WTC11 (cell line): Measurements from ENCODE around the gene GRIA4. TPM values are rescaled to one million over a fixed set of nuclear protein-coding genes. Genes with fewer than 3 reads are reported as not detected.

Experiments
- ATAC-seq: fragments of 200-7000 bp; cut with Tn5 transposase; 2 replicates; pipeline ENCODE4 v1.10.0; 2021; ENCODE audit warnings: mild to moderate bottlenecking, moderate library complexity
- CTCF ChIA-PET: fragments of 300-600 bp; sonication (Branson Sonifier 250); formaldehyde crosslinking; loops from one replicate; lab custom pipeline; 2021; ENCODE audit warnings: antibody characterized with exemption; lab: Charles Lee
- POLR2A ChIA-PET: fragments of 350-600 bp; sonication (Branson Sonifier 250); formaldehyde crosslinking; loops from one replicate; lab custom pipeline; 2021; ENCODE audit warnings: antibody characterized with exemption; lab: Charles Lee
- DNase-seq: peaks from one replicate; pipeline ENCODE4 v3.0.0; 2021; ENCODE audit warnings: low spot score
- H3K27ac Mint-ChIP-seq: 2 replicates; pipeline ENCODE4 v1.8.0; 2021; ENCODE audit warnings: mixed read lengths
- H3K27me3 Mint-ChIP-seq: 2 replicates; pipeline ENCODE4 v1.8.0; 2021; ENCODE audit warnings: low read depth, mild to moderate bottlenecking, moderate library complexity, mixed read lengths
- H3K36me3 Mint-ChIP-seq: 2 replicates; pipeline ENCODE4 v1.8.0; 2021; ENCODE audit warnings: mixed read lengths
- H3K4me1 Mint-ChIP-seq: 2 replicates; pipeline ENCODE4 v1.8.0; 2022; ENCODE audit warnings: mixed read lengths
- H3K4me3 Mint-ChIP-seq: 2 replicates; pipeline ENCODE4 v1.8.0; 2021; ENCODE audit warnings: mild to moderate bottlenecking, moderate library complexity, mixed read lengths
- H3K9me3 Mint-ChIP-seq: 2 replicates; pipeline ENCODE4 v1.8.0; 2021; ENCODE audit warnings: mixed read lengths
- ATF2 ChIP-seq: sonication (generic); formaldehyde crosslinking; IDR thresholded peaks from 2 replicates; pipeline ENCODE4 v1.8.1; 2022; ENCODE audit warnings: low read depth, missing genetic modification reagents, borderline replicate concordance
- ATF3 ChIP-seq: sonication (generic); formaldehyde crosslinking; conservative IDR thresholded peaks from 2 replicates; pipeline ENCODE4 v1.8.1; 2022; ENCODE audit warnings: mild to moderate bottlenecking, missing genetic modification reagents
- CREM ChIP-seq: sonication (generic); formaldehyde crosslinking; IDR thresholded peaks from 2 replicates; pipeline ENCODE4 v1.8.1; 2022; ENCODE audit warnings: mild to moderate bottlenecking, missing genetic modification reagents, moderate library complexity
- ESRRA ChIP-seq: sonication (generic); formaldehyde crosslinking; IDR thresholded peaks from 2 replicates; pipeline ENCODE4 v1.8.1; 2022; ENCODE audit warnings: mild to moderate bottlenecking, missing genetic modification reagents, borderline replicate concordance
- FOXJ3 ChIP-seq: sonication (generic); formaldehyde crosslinking; IDR thresholded peaks from 2 replicates; pipeline ENCODE4 v1.9.0; 2021; ENCODE audit warnings: missing genetic modification reagents, mild to moderate bottlenecking, borderline replicate concordance
- GABPB1 ChIP-seq: sonication (generic); formaldehyde crosslinking; IDR thresholded peaks from 2 replicates; pipeline ENCODE4 v1.8.1; 2023; ENCODE audit warnings: mild to moderate bottlenecking, missing genetic modification reagents
- GRHL2 ChIP-seq: fragments of 250-450 bp; sonication (Bioruptor Pico); IDR thresholded peaks from 2 replicates; pipeline ENCODE4 v1.8.0; 2022; ENCODE audit warnings: mild to moderate bottlenecking, moderate library complexity; ENCODE audit not compliant: insufficient replicate concordance, severe bottlenecking
- GTF2I ChIP-seq: fragments of 250-450 bp; sonication (Bioruptor Pico); conservative IDR thresholded peaks from 2 replicates; pipeline ENCODE4 v1.4.0; 2021; ENCODE audit warnings: mild to moderate bottlenecking
- HMGA2 ChIP-seq: fragments of 250-450 bp; sonication (Bioruptor Pico); IDR thresholded peaks from 2 replicates; pipeline ENCODE4 v1.4.0; 2021; ENCODE audit warnings: mild to moderate bottlenecking, moderate library complexity
- HMGXB4 ChIP-seq: sonication (generic); formaldehyde crosslinking; IDR thresholded peaks from 2 replicates; pipeline ENCODE4 v1.8.1; 2023; ENCODE audit warnings: mild to moderate bottlenecking, moderate library complexity, missing genetic modification reagents
- JAZF1 ChIP-seq: fragments of 250-450 bp; sonication (Bioruptor Pico); IDR thresholded peaks from 2 replicates; pipeline ENCODE4 v1.9.0; 2021; ENCODE audit warnings: moderate library complexity, mild to moderate bottlenecking, inconsistent platforms
- MLX ChIP-seq: sonication (generic); formaldehyde crosslinking; IDR thresholded peaks from 2 replicates; pipeline ENCODE4 v1.8.1; 2023; ENCODE audit warnings: mild to moderate bottlenecking, missing genetic modification reagents, moderate library complexity
- NFYB ChIP-seq: sonication (generic); formaldehyde crosslinking; conservative IDR thresholded peaks from 2 replicates; pipeline ENCODE4 v1.8.0; 2022; ENCODE audit warnings: low read depth, missing genetic modification reagents
- NR1H2 ChIP-seq: sonication (generic); formaldehyde crosslinking; IDR thresholded peaks from 2 replicates; pipeline ENCODE4 v1.9.0; 2021; ENCODE audit warnings: mild to moderate bottlenecking, moderate library complexity, missing genetic modification reagents
- NR3C1 ChIP-seq: sonication (generic); formaldehyde crosslinking; conservative IDR thresholded peaks from 2 replicates; pipeline ENCODE4 v1.8.1; 2023; ENCODE audit warnings: low read depth, mild to moderate bottlenecking, missing genetic modification reagents
- OVOL2 ChIP-seq: fragments of 250-450 bp; sonication (Bioruptor Pico); IDR thresholded peaks from 2 replicates; pipeline ENCODE4 v1.9.0; 2021; ENCODE audit warnings: mild to moderate bottlenecking, borderline replicate concordance
- PREB ChIP-seq: sonication (generic); formaldehyde crosslinking; IDR thresholded peaks from 2 replicates; pipeline ENCODE4 v1.8.1; 2022; ENCODE audit warnings: mild to moderate bottlenecking, missing genetic modification reagents, moderate library complexity, borderline replicate concordance
- TEAD1 ChIP-seq: sonication (generic); formaldehyde crosslinking; IDR thresholded peaks from 2 replicates; pipeline ENCODE4 v1.8.0; 2022; ENCODE audit warnings: mild to moderate bottlenecking, missing genetic modification reagents
- ZBTB21 ChIP-seq: sonication (generic); formaldehyde crosslinking; IDR thresholded peaks from 2 replicates; pipeline ENCODE4 v1.8.1; 2023; ENCODE audit warnings: mild to moderate bottlenecking, missing genetic modification reagents, borderline replicate concordance
- ZNF671 ChIP-seq: fragments of 250-450 bp; sonication (Bioruptor Pico); IDR thresholded peaks from 2 replicates; pipeline ENCODE4 v1.8.0; 2021; ENCODE audit warnings: mild to moderate bottlenecking
- total RNA-seq: library from RNA; stranded (reverse); gene quantifications from 3 replicates; pipeline ENCODE4 v1.2.3, GENCODE V29; 2021
- TF ChIP-seq, protein P1 (sequence below): sonication (generic); formaldehyde crosslinking; IDR thresholded peaks from 2 replicates; pipeline ENCODE4 v1.8.1; 2023; ENCODE audit warnings: mild to moderate bottlenecking, missing genetic modification reagents
- TF ChIP-seq, protein P2 (sequence below): sonication (generic); formaldehyde crosslinking; IDR thresholded peaks from 2 replicates; pipeline ENCODE4 v1.8.1; 2022; ENCODE audit warnings: missing genetic modification reagents, borderline replicate concordance

Gene GRIA4
- total RNA-seq, 1 experiment from 2014 or later, result 11.4 TPM

GRCh38 chr11:105641433-105641832, 31.6 kb downstream of the GRIA4 start (continued):
- no peak for TF ChIP-seq ZBTB21 (CRISPR knock-in tag)
- TF ChIP-seq, protein P1, sequence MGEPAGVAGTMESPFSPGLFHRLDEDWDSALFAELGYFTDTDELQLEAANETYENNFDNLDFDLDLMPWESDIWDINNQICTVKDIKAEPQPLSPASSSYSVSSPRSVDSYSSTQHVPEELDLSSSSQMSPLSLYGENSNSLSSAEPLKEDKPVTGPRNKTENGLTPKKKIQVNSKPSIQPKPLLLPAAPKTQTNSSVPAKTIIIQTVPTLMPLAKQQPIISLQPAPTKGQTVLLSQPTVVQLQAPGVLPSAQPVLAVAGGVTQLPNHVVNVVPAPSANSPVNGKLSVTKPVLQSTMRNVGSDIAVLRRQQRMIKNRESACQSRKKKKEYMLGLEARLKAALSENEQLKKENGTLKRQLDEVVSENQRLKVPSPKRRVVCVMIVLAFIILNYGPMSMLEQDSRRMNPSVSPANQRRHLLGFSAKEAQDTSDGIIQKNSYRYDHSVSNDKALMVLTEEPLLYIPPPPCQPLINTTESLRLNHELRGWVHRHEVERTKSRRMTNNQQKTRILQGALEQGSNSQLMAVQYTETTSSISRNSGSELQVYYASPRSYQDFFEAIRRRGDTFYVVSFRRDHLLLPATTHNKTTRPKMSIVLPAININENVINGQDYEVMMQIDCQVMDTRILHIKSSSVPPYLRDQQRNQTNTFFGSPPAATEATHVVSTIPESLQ, result no peak
- no peak for TF ChIP-seq JAZF1
- no peak for TF ChIP-seq GRHL2

GRCh38 chr11:105642870-105643269, 33.0 kb downstream of the GRIA4 start:
- no peak for TF ChIP-seq ZNF671
- no peak for TF ChIP-seq ATF3
- TF ChIP-seq FOXJ3 (CRISPR knock-in tag), result no peak
- no peak for TF ChIP-seq GTF2I (CRISPR knock-in tag)
- TF ChIP-seq ESRRA, result no peak
- no peak for TF ChIP-seq MLX
- no peak for TF ChIP-seq NR1H2 (CRISPR knock-in tag)
- TF ChIP-seq, protein P2, sequence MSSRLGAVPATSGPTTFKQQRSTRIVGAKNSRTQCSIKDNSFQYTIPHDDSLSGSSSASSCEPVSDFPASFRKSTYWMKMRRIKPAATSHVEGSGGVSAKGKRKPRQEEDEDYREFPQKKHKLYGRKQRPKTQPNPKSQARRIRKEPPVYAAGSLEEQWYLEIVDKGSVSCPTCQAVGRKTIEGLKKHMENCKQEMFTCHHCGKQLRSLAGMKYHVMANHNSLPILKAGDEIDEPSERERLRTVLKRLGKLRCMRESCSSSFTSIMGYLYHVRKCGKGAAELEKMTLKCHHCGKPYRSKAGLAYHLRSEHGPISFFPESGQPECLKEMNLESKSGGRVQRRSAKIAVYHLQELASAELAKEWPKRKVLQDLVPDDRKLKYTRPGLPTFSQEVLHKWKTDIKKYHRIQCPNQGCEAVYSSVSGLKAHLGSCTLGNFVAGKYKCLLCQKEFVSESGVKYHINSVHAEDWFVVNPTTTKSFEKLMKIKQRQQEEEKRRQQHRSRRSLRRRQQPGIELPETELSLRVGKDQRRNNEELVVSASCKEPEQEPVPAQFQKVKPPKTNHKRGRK (CRISPR knock-in tag), result no peak
- no peak for TF ChIP-seq ATF2 (CRISPR knock-in tag)
- TF ChIP-seq, all 79 proteins: peak for 0
- no peak for ATAC-seq
- Mint-ChIP-seq H3K27me3 (no peaks in the 10 kb centered on the region), H3K36me3 (peaks cover 12% of the 10 kb centered on the region), H3K4me1 (peaks cover 6% of the 10 kb centered on the region), H3K4me3 (no peak overlapping the region), H3K9me3 (peaks cover 20% of the 10 kb centered on the region), H3K27ac (no peak overlapping the region)
- ChIA-PET CTCF (no interaction called here), POLR2A (no interaction called here)
- no peak for DNase-seq

GRCh38 chr11:105644839-105645573, 35.1 kb downstream of the GRIA4 start:
- H3K9me3 Mint-ChIP-seq, result peaks cover 20% of the 10 kb centered on the region
- H3K4me1 Mint-ChIP-seq, result peaks cover 6% of the 10 kb centered on the region
- ChIA-PET POLR2A (interaction anchor here (0.6 kb wide), 1 partner anchor 395 kb away, joined by 3 read pairs; no protein-coding TSS in a partner anchor), CTCF (no interaction called here)
- no peaks in the 10 kb centered on the region for H3K27me3 Mint-ChIP-seq
- DNase-seq, result no peak
- H3K27ac Mint-ChIP-seq, result no peak overlapping the region
- no peak for ATAC-seq
- no peak overlapping the region for H3K4me3 Mint-ChIP-seq
- peaks cover 12% of the 10 kb centered on the region for H3K36me3 Mint-ChIP-seq
- TF ChIP-seq HMGXB4 (CRISPR knock-in tag), result no peak
- no peak for TF ChIP-seq GABPB1
- no peak for TF ChIP-seq TEAD1 (CRISPR knock-in tag)
- no peak for TF ChIP-seq NR3C1 (CRISPR knock-in tag)
- no peak for TF ChIP-seq NFYB
- TF ChIP-seq CREM (CRISPR knock-in tag), result no peak
- TF ChIP-seq HMGA2 (CRISPR knock-in tag), result no peak
- no peak for TF ChIP-seq PREB
- TF ChIP-seq OVOL2 (CRISPR knock-in tag), result no peak
